Fibroblast of skin of back (primary cell): Measurements from ENCODE around the gene BRD4.

Experiments
- DNase-seq: peaks from one replicate; pipeline ENCODE4 v3.0.0-alpha.2; 2013

BRD4 gene

GRCh38 chr19:15247107-15248014, 85.0 kb downstream of the BRD4 start:
- DNase-seq = no peak

- no peak for DNase-seq
Measured at GRCh38 chr19:15246198-15246481, 86.2 kb downstream of the BRD4 start.

GRCh38 chr19:15245370-15246197, 86.8 kb downstream of the BRD4 start:
- no peak for DNase-seq

GRCh38 chr19:15244808-15245207, 87.5 kb downstream of the BRD4 start:
- no peak for DNase-seq

GRCh38 chr19:15244106-15244803, 88.1 kb downstream of the BRD4 start:
- DNase-seq = no peak

- DNase-seq = no peak
Measured at GRCh38 chr19:15243236-15243957, 88.9 kb downstream of the BRD4 start.

- no peak for DNase-seq
Measured at GRCh38 chr19:15241259-15241910, 91.0 kb downstream of the BRD4 start.

- DNase-seq = no peak
Measured at GRCh38 chr19:15240515-15240914, 91.8 kb downstream of the BRD4 start.

- DNase-seq = no peak
Measured at GRCh38 chr19:15239337-15239949, 92.9 kb downstream of the BRD4 start.

- no peak for DNase-seq
Measured at GRCh38 chr19:15238639-15239155, 93.6 kb downstream of the BRD4 start.

- no peak for DNase-seq
Measured at GRCh38 chr19:15237759-15238638, 94.3 kb downstream of the BRD4 start.

GRCh38 chr19:15236886-15237285, 95.5 kb downstream of the BRD4 start:
- no peak for DNase-seq

GRCh38 chr19:15235781-15236180, 96.6 kb downstream of the BRD4 start:
- DNase-seq = no peak

GRCh38 chr19:15234431-15235130, 97.8 kb downstream of the BRD4 start:
- no peak for DNase-seq

GRCh38 chr19:15231271-15231670, 101.1 kb downstream of the BRD4 start:
- no peak for DNase-seq

- no peak for DNase-seq
Measured at GRCh38 chr19:15227261-15227660, 105.1 kb downstream of the BRD4 start.

- no peak for DNase-seq
Measured at GRCh38 chr19:15225760-15226159, 106.6 kb downstream of the BRD4 start.

- DNase-seq = no peak
Measured at GRCh38 chr19:15223649-15224361, 108.5 kb downstream of the BRD4 start.
